HG02798 (cell line): ENCODE data around the gene PSMG2.
A peak's percentile ranks its signal among the peaks of the same experiment; 100 is the strongest.
"Not testable (repeated sequence)": the region's sequence is repeated elsewhere in the genome, so short reads cannot be mapped to it uniquely, and the experiment has no call there.

Source experiments
- ATAC-seq: cut with Tn5 transposase; IDR thresholded peaks from one replicate; pipeline ENCODE4 v1.9.1; 2021; ENCODE audit warnings: mild to moderate bottlenecking; ENCODE audit not compliant: unreplicated experiment, poor library complexity

PSMG2 gene

GRCh38 chr18:12721495-12722275 lies 18.8 kb downstream of the PSMG2 start:
- no peak for ATAC-seq

GRCh38 chr18:12722731-12723130 lies 19.9 kb downstream of the PSMG2 start:
- no peak for ATAC-seq

GRCh38 chr18:12726331-12726730 lies 23.5 kb downstream of the PSMG2 start:
- ATAC-seq, result no peak

GRCh38 chr18:12726774-12727550 lies 24.1 kb downstream of the PSMG2 start:
- ATAC-seq, result peak; percentile 36

GRCh38 chr18:12737243-12737902 lies 34.5 kb downstream of the PSMG2 start:
- no peak for ATAC-seq

- ATAC-seq, result no peak
These were observed 38.5 kb downstream of the PSMG2 start for GRCh38 chr18:12741351-12741750.

GRCh38 chr18:12742453-12742852 lies 39.6 kb downstream of the PSMG2 start:
- no peak for ATAC-seq

- ATAC-seq, result no peak
These were observed 41.3 kb downstream of the PSMG2 start for GRCh38 chr18:12744103-12744502.

- ATAC-seq, result no peak
These were observed 42.4 kb downstream of the PSMG2 start for GRCh38 chr18:12745095-12745795.

GRCh38 chr18:12747530-12748315 lies 44.9 kb downstream of the PSMG2 start:
- no peak for ATAC-seq

- no peak for ATAC-seq
These were observed 45.8 kb downstream of the PSMG2 start for GRCh38 chr18:12748671-12749070.

GRCh38 chr18:12749121-12749520 lies 46.3 kb downstream of the PSMG2 start:
- no peak for ATAC-seq

GRCh38 chr18:12750076-12750714 lies 47.4 kb downstream of the PSMG2 start:
- ATAC-seq, result peak; percentile 42

- no peak for ATAC-seq
These were observed 48.1 kb downstream of the PSMG2 start for GRCh38 chr18:12750715-12751502.

- no peak for ATAC-seq
These were observed 48.7 kb downstream of the PSMG2 start for GRCh38 chr18:12751503-12751884.

GRCh38 chr18:12751891-12752290 lies 49.0 kb downstream of the PSMG2 start:
- no peak for ATAC-seq

- no peak for ATAC-seq
These were observed 51.7 kb downstream of the PSMG2 start for GRCh38 chr18:12754511-12754910.

GRCh38 chr18:12755606-12756005 lies 52.8 kb downstream of the PSMG2 start:
- not testable (repeated sequence) for ATAC-seq
